H1 (cell line): ENCODE measurements around the gene MAP2K7. TPM values are rescaled to one million over a fixed set of nuclear protein-coding genes. Genes with fewer than 3 reads are reported as not detected.

Experiments
- CTCF ChIA-PET: fragments of 300-600 bp; sonication (Branson Sonifier 250); formaldehyde crosslinking; loops from one replicate; lab custom pipeline; 2021; ENCODE audit not compliant: partially characterized antibody; lab: Charles Lee
- POLR2A ChIA-PET: fragments of 300-600 bp; sonication (Branson Sonifier 250); formaldehyde crosslinking; loops from one replicate; lab custom pipeline; 2021; ENCODE audit warnings: inconsistent platforms; ENCODE audit not compliant: partially characterized antibody; lab: Charles Lee
- DNase-seq, 2 experiments: peaks; one replicate each; pipeline versions ENCODE4 v3.0.0 to v3.0.0-alpha.2; 2010 to 2022; ENCODE audit warnings: low spot score in 2 of 2, low read depth in 1 of 2, mixed read lengths in 1 of 2
- FAIRE-seq: peaks from 2 replicates; lab custom pipeline; 2011; peaks lifted over from hg19 to GRCh38; lab: Jason Lieb, UNC
- H2AFZ ChIP-seq: 2 replicates; pipeline ENCODE4 v1.8.1; 2012; ENCODE audit warnings: low read length, inconsistent platforms
- H2AK5ac ChIP-seq: 2 replicates; pipeline ENCODE4 v1.6.1; 2013; ENCODE audit warnings: low read depth, low read length
- H2BK120ac ChIP-seq: replicated peaks from 2 replicates; pipeline ENCODE3; 2013; ENCODE audit warnings: low read depth, low read length, inconsistent platforms
- H2BK12ac ChIP-seq: 2 replicates; pipeline ENCODE4 v1.6.1; 2013; ENCODE audit warnings: low read depth, low read length
- H2BK15ac ChIP-seq: 2 replicates; pipeline ENCODE4 v1.6.1; 2013; ENCODE audit warnings: low read length
- H2BK20ac ChIP-seq: 2 replicates; pipeline ENCODE4 v1.6.1; 2013; ENCODE audit warnings: low read length
- H2BK5ac ChIP-seq: 2 replicates; pipeline ENCODE4 v1.6.1; 2013; ENCODE audit warnings: low read depth, low read length
- H3K14ac ChIP-seq: 2 replicates; pipeline ENCODE4 v1.6.1; 2013; ENCODE audit warnings: inconsistent platforms; ENCODE audit not compliant: insufficient read length
- H3K18ac ChIP-seq: 2 replicates; pipeline ENCODE4 v1.6.1; 2013; ENCODE audit warnings: low read length; ENCODE audit errors: extremely low read depth
- H3K23ac ChIP-seq: 2 replicates; pipeline ENCODE4 v1.6.1; 2013; ENCODE audit warnings: inconsistent platforms; ENCODE audit not compliant: insufficient read length
- H3K23me2 ChIP-seq: 2 replicates; pipeline ENCODE4 v1.6.1; 2013; ENCODE audit warnings: low read depth, low read length
- H3K27ac ChIP-seq: 2 replicates; pipeline ENCODE4 v1.6.1; 2011; ENCODE audit warnings: low read depth, low read length, inconsistent platforms
- H3K27me3 ChIP-seq, 4 experiments: replicated peaks in 1 of 4; 1 replicate in 1 of 4; 2 replicates in 3 of 4; pipeline versions ENCODE4 v1.6.1 to v1.8.1; 2011 to 2013; ENCODE audit warnings: low read length in 3 of 4, mild to moderate bottlenecking in 3 of 4, inconsistent platforms in 2 of 4, mixed read lengths in 2 of 4, moderate library complexity in 1 of 4; ENCODE audit not compliant: control insufficient read depth in 3 of 4, insufficient read depth in 3 of 4; ENCODE audit errors: extremely low read depth in 1 of 4
- H3K36me3 ChIP-seq, 4 experiments: 2 replicates each; pipeline versions ENCODE4 v1.6.1 to v1.8.1; 2011 to 2013; ENCODE audit warnings: mild to moderate bottlenecking in 4 of 4, low read length in 3 of 4, moderate library complexity in 2 of 4, control low read depth in 1 of 4, inconsistent platforms in 1 of 4; ENCODE audit not compliant: insufficient read depth in 4 of 4, control insufficient read depth in 2 of 4
- H3K4ac ChIP-seq: replicated peaks from 2 replicates; pipeline ENCODE3; 2013; ENCODE audit warnings: low read length, low read depth, mixed read lengths, inconsistent platforms; ENCODE audit not compliant: insufficient read length
- H3K4me1 ChIP-seq, 4 experiments: replicated peaks in 1 of 4; 1 replicate in 1 of 4; 2 replicates in 3 of 4; pipeline versions ENCODE4 v1.6.1 to v1.8.1; 2011 to 2013; ENCODE audit warnings: low read length in 3 of 4, inconsistent platforms in 2 of 4, mixed read lengths in 1 of 4; ENCODE audit not compliant: insufficient read depth in 4 of 4, control insufficient read depth in 3 of 4
- H3K4me2 ChIP-seq, 2 experiments: 2 replicates each; pipeline versions ENCODE4 v1.6.1 to v1.8.1; 2011 to 2013; ENCODE audit warnings: low read depth in 2 of 2, low read length in 2 of 2, control low read depth in 1 of 2, inconsistent platforms in 1 of 2, mild to moderate bottlenecking in 1 of 2; ENCODE audit not compliant: insufficient read depth in 1 of 2
- H3K4me3 ChIP-seq, 4 experiments: fragments of 200-600, 300-600 bp in 1 of 4; sonication (generic), shearing (Covaris generic), sonication (Bioruptor Twin) in 1 of 4; 2 replicates each; pipeline versions ENCODE4 v1.5.1 to v1.8.1; 2011 to 2016; ENCODE audit warnings: low read length in 4 of 4, low read depth in 3 of 4, control low read depth in 2 of 4, inconsistent platforms in 2 of 4, mild to moderate bottlenecking in 2 of 4, mixed read lengths in 1 of 4, moderate library complexity in 1 of 4; ENCODE audit not compliant: insufficient read depth in 2 of 4; ENCODE audit errors: extremely low read depth in 1 of 4
- H3K56ac ChIP-seq: replicated peaks from 2 replicates; pipeline ENCODE3; 2013; ENCODE audit warnings: low read depth, mild to moderate bottlenecking, mixed read lengths, low read length, inconsistent platforms; ENCODE audit not compliant: insufficient read length
- H3K79me1 ChIP-seq: 2 replicates; pipeline ENCODE4 v1.6.1; 2013; ENCODE audit warnings: low read depth, low read length, control low read depth
- H3K79me2 ChIP-seq, 2 experiments: 2 replicates each; pipeline versions ENCODE4 v1.6.1 to v1.8.1; 2012 to 2013; ENCODE audit warnings: low read length in 2 of 2, mild to moderate bottlenecking in 2 of 2, inconsistent platforms in 1 of 2; ENCODE audit not compliant: insufficient read depth in 2 of 2, control insufficient read depth in 1 of 2
- H3K9ac ChIP-seq, 4 experiments: replicated peaks in 1 of 4; 1 replicate in 1 of 4; 2 replicates in 3 of 4; pipeline versions ENCODE4 v1.6.1 to v1.8.1; 2011 to 2013; ENCODE audit warnings: low read depth in 3 of 4, low read length in 3 of 4, control low read depth in 2 of 4, mild to moderate bottlenecking in 2 of 4, moderate library complexity in 2 of 4, inconsistent platforms in 1 of 4; ENCODE audit errors: extremely low read depth in 1 of 4
- H3K9me3 ChIP-seq, 2 experiments: 2 replicates each; pipeline versions ENCODE4 v1.6.1 to v1.8.1; 2012 to 2013; ENCODE audit warnings: mild to moderate bottlenecking in 2 of 2, moderate library complexity in 2 of 2, control low read depth in 1 of 2, inconsistent platforms in 1 of 2, low read depth in 1 of 2, low read length in 1 of 2, mixed read lengths in 1 of 2; ENCODE audit not compliant: insufficient read depth in 2 of 2
- H4K20me1 ChIP-seq, 2 experiments: replicated peaks in 1 of 2; 2 replicates each; pipeline versions ENCODE3 to v1.8.1; 2011 to 2013; ENCODE audit warnings: inconsistent platforms in 2 of 2, low read length in 2 of 2, mild to moderate bottlenecking in 1 of 2; ENCODE audit not compliant: insufficient read depth in 2 of 2, control insufficient read depth in 1 of 2
- H4K5ac ChIP-seq: 2 replicates; pipeline ENCODE4 v1.6.1; 2013; ENCODE audit warnings: low read length, low read depth, mixed read lengths, inconsistent platforms; ENCODE audit not compliant: insufficient read length
- H4K8ac ChIP-seq: 2 replicates; pipeline ENCODE4 v1.8.0; 2013; ENCODE audit warnings: mild to moderate bottlenecking, moderate library complexity, low read length, inconsistent platforms; ENCODE audit not compliant: insufficient read depth; ENCODE audit errors: extremely low read depth
- H4K91ac ChIP-seq: replicated peaks from 2 replicates; pipeline ENCODE3; 2013; ENCODE audit warnings: low read length, mixed read lengths, inconsistent platforms; ENCODE audit not compliant: insufficient read length
- CREB1 ChIP-seq: IDR thresholded peaks from 2 replicates; pipeline ENCODE4 v1.6.1; 2012; ENCODE audit warnings: inconsistent platforms
- KDM4A ChIP-seq: IDR thresholded peaks from one replicate; pipeline ENCODE4 v1.7.1; 2012; ENCODE audit warnings: low read depth, mild to moderate bottlenecking, moderate library complexity, low read length, inconsistent platforms; ENCODE audit not compliant: severe bottlenecking
- KDM5A ChIP-seq: fragments of 200-600 bp; IDR thresholded peaks from 2 replicates; pipeline ENCODE4 v1.7.1; 2012; ENCODE audit warnings: mild to moderate bottlenecking, low read length, inconsistent platforms, mixed read lengths
- POLR2A ChIP-seq, 2 experiments: IDR thresholded peaks; 1 replicate in 1 of 2; 2 replicates in 1 of 2; pipeline ENCODE4 v1.6.1; 2011; ENCODE audit warnings: low read depth in 2 of 2, low read length in 2 of 2, mild to moderate bottlenecking in 2 of 2; ENCODE audit errors: control extremely low read depth in 1 of 2
- SIRT6 ChIP-seq: IDR thresholded peaks from one replicate; pipeline ENCODE4 v1.7.1; 2012; ENCODE audit warnings: low read length, inconsistent platforms
- SP1 ChIP-seq: IDR thresholded peaks from 2 replicates; pipeline ENCODE4 v1.6.1; 2011; ENCODE audit warnings: low read depth, low read length
- ZNF274 ChIP-seq: IDR thresholded peaks from 2 replicates; pipeline ENCODE4 v1.7.0; 2012; ENCODE audit warnings: low read length, borderline replicate concordance; ENCODE audit errors: extremely low read depth
- WGBS, 2 experiments: shearing (Covaris generic) in 1 of 2; methylation state at CpG; one replicate each; pipeline versions ENCODE4 v1.1.6 to v1.1.7; 2013 to 2015; ENCODE audit warnings: low lambda C conversion rate in 2 of 2, mixed read lengths in 2 of 2, inconsistent platforms in 1 of 2, low coverage in 1 of 2, missing lambda C conversion rate in 1 of 2; ENCODE audit not compliant: insufficient replicate concordance in 2 of 2, insufficient coverage in 1 of 2, insufficient read length in 1 of 2; ENCODE audit errors: extremely low coverage in 1 of 2, missing lambda C conversion rate in 1 of 2; 5-methylcytosine and 5-hydroxymethylcytosine counted together
- polyA plus RNA-seq, 7 experiments: library from polyadenylated mRNA; depleted of rRNA in 3 of 7; stranded (reverse) in 5 of 7; unstranded in 2 of 7; fragments of >200 nt in 5 of 7; fragments of 200-250 nt in 2 of 7; gene quantifications; 1 replicate in 5 of 7; 2 replicates in 1 of 7; 4 replicates in 1 of 7; pipeline versions ENCODE4 v1.2.1 to v1.2.3, GENCODE V29; 2011 to 2013; ENCODE audit warnings: missing spikeins in 2 of 7, mixed read lengths in 2 of 7
- total RNA-seq: library from RNA; stranded (reverse); fragmentation: NEBNext Ultra II Directional; extraction: Animal tissue kit (Norgen Biotek cat#: 25700); gene quantifications from 2 replicates; pipeline ENCODE4 v1.2.1, GENCODE V29; 2021
- TF ChIP-seq, protein P1 (sequence below): IDR thresholded peaks from 2 replicates; pipeline ENCODE4 v1.6.1; 2012; ENCODE audit warnings: low read length, inconsistent platforms

Gene MAP2K7
- total and polyA plus RNA-seq, 2 of the 8 experiments (the other 6 are each of a cell fraction or from before 2014, with no cell fraction given): 8.9 to 38.3 TPM

- H3K9ac ChIP-seq: no peak overlapping the region
- TF ChIP-seq, protein P1, sequence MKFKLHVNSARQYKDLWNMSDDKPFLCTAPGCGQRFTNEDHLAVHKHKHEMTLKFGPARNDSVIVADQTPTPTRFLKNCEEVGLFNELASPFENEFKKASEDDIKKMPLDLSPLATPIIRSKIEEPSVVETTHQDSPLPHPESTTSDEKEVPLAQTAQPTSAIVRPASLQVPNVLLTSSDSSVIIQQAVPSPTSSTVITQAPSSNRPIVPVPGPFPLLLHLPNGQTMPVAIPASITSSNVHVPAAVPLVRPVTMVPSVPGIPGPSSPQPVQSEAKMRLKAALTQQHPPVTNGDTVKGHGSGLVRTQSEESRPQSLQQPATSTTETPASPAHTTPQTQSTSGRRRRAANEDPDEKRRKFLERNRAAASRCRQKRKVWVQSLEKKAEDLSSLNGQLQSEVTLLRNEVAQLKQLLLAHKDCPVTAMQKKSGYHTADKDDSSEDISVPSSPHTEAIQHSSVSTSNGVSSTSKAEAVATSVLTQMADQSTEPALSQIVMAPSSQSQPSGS: no peak
- no peak for TF ChIP-seq SIRT6
- no peak for TF ChIP-seq KDM5A
- TF ChIP-seq ZNF274: no peak
- no peak for TF ChIP-seq KDM4A
- no peak for TF ChIP-seq SP1
- no peak for TF ChIP-seq POLR2A (IDR thresholded peaks at IDR 0.05; ENCODE audit: control extremely low read depth in 1 of 2, low read depth in 2 of 2, low read length in 2 of 2)
- TF ChIP-seq CREB1: no peak
- WGBS, 2 experiments: 76% methylated on average over 10 of the region's 10 CpGs; no CpG with 5 or more reads in 1 of the 2 experiments
These were observed 38.3 kb upstream of the MAP2K7 start for GRCh38 chr19:7865262-7865911.

More at GRCh38 chr19:7865262-7865911, 38.3 kb upstream of the MAP2K7 start:
- Histone ChIP-seq H4K20me1 (peaks cover 0 to 11% of the 10 kb centered on the region in 2 experiments), H2BK12ac (no peak overlapping the region), H3K27me3 (peaks cover 8 to 46% (median 34%) of the 10 kb centered on the region in 4 experiments), H2BK120ac (no peak overlapping the region), H4K5ac (no peak overlapping the region), H3K23me2 (peaks cover 19% of the 10 kb centered on the region; the same call in 1 of the 2 replicates), H3K23ac (no peak overlapping the region), H3K27ac (no peak overlapping the region), H3K36me3 (no peaks in the 10 kb centered on the region), H3K18ac (no peak overlapping the region), H3K4me1 (peaks cover 0 to 34% (median 21%) of the 10 kb centered on the region in 4 experiments; a peak in 5 of 7 replicates), H3K4me2 (no peak overlapping the region), H3K4ac (no peak overlapping the region), H3K4me3 (no peak overlapping the region), H3K9me3 (no peaks in the 10 kb centered on the region), H2AK5ac (0 out of 2 replicates have a peak overlapping the region, but pooled peaks have one; percentile 39), H4K8ac (no peak overlapping the region), H2BK15ac (no peak overlapping the region), H3K79me1 (no peaks in the 10 kb centered on the region), H3K56ac (no peak overlapping the region), H3K79me2 (no peaks in the 10 kb centered on the region), H4K91ac (no peak overlapping the region), H2AFZ (no peak overlapping the region), H2BK5ac (no peak overlapping the region), H2BK20ac (no peak overlapping the region), H3K14ac (no peak overlapping the region)
- ChIA-PET CTCF (interaction anchor here (0.6 to 11.2 kb wide), 4 partner anchors 9 to 54 kb away, joined by 3 to 112 read pairs (median 4); partner anchors contain the start of genes PRR36, SNAPC2 and TGFBR3L), POLR2A (interaction anchor here (0.7 to 10.5 kb wide), 5 partner anchors 8 to 78 kb away, joined by 3 to 106 read pairs (median 4); partner anchors contain the start of genes SNAPC2, TGFBR3L and TIMM44)
- DNase-seq (no peak), FAIRE-seq (no peak)
